Measurements from ENCODE around the gene SIGLEC6.

The SIGLEC6 gene

GRCh38 chr19:51559240-51559639, 27.8 kb upstream of the SIGLEC6 start:
- Mint-ChIP-seq H3K9me3 (no peaks in the 10 kb centered on the region), H3K27me3 (peaks cover 66 to 69% of the 10 kb centered on the region in 2 donors), H3K27ac (no peak overlapping the region), H3K4me1 (ENCODE audit: low read depth in 2 of 2) (no peaks in the 10 kb centered on the region), H3K4me3 (no peak overlapping the region), H3K36me3 (ENCODE audit: insufficient read depth) (no peaks in the 10 kb centered on the region)
- DNase-seq (no peak), ATAC-seq (replicated peaks) (no peak)

- Mint-ChIP-seq H3K27me3 (peaks cover 71 to 77% of the 10 kb centered on the region in 2 donors), H3K4me1 (ENCODE audit: low read depth in 2 of 2) (peaks cover 13 to 17% of the 10 kb centered on the region in 2 donors), H3K27ac (no peak overlapping the region), H3K9me3 (peaks cover 2 to 6% of the 10 kb centered on the region in 2 donors), H3K4me3 (no peak overlapping the region), H3K36me3 (ENCODE audit: insufficient read depth) (no peaks in the 10 kb centered on the region)
- no peak for ATAC-seq (replicated peaks)
- DNase-seq, result no peak
These were observed 21.7 kb upstream of the SIGLEC6 start for GRCh38 chr19:51552996-51553725.

DNA sequence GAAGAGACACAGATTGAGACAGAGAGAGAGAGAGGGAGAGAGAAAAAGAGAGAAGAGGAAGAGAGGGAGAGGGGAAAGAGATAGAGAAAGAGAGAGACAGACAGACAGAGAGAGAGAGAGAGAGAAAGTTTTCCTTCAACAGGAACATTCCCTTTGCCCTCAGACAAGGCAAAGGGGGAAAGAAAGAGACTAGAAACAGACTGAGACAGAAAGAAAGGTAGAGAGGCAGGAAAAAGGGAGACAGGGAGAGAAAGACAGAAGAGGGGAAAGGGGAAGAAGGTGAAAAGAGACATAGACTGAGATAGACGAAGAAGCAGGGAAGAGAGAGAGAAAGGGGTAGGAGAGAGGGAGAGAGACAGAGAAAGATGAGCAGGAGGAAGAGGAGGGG, 21.1 kb upstream of the SIGLEC6 start:
- Mint-ChIP-seq H3K27me3 (peaks cover 77 to 83% of the 10 kb centered on the region in 2 donors), H3K4me1 (ENCODE audit: low read depth in 2 of 2) (peaks cover 13 to 17% of the 10 kb centered on the region in 2 donors), H3K4me3 (no peak overlapping the region), H3K36me3 (ENCODE audit: insufficient read depth) (no peaks in the 10 kb centered on the region), H3K9me3 (peaks cover 2 to 6% of the 10 kb centered on the region in 2 donors), H3K27ac (no peak overlapping the region)
- ATAC-seq (replicated peaks) (no peak), DNase-seq (no peak)

- H3K36me3 Mint-ChIP-seq (ENCODE audit: insufficient read depth), result no peaks in the 10 kb centered on the region
- H3K4me1 Mint-ChIP-seq (ENCODE audit: low read depth in 2 of 2), result peaks cover 13 to 17% of the 10 kb centered on the region in 2 donors
- peaks cover 2 to 6% of the 10 kb centered on the region in 2 donors for H3K9me3 Mint-ChIP-seq
- no peak for ATAC-seq (replicated peaks)
- H3K27me3 Mint-ChIP-seq, result peaks cover 75 to 88% of the 10 kb centered on the region in 2 donors
- no peak for DNase-seq
- H3K27ac Mint-ChIP-seq, result no peak overlapping the region
- H3K4me3 Mint-ChIP-seq, result peak overlapping the region in 1 of 2 donors; percentile 7
These were observed 20.4 kb upstream of the SIGLEC6 start for GRCh38 chr19:51551673-51552432.

- Mint-ChIP-seq H3K4me3 (peak overlapping the region in 1 of 2 donors; percentile 7), H3K36me3 (ENCODE audit: insufficient read depth) (no peaks in the 10 kb centered on the region), H3K9me3 (peaks cover 2 to 6% of the 10 kb centered on the region in 2 donors), H3K27me3 (peaks cover 71 to 88% of the 10 kb centered on the region in 2 donors), H3K27ac (no peak overlapping the region), H3K4me1 (ENCODE audit: low read depth in 2 of 2) (peaks cover 13 to 17% of the 10 kb centered on the region in 2 donors)
- no peak for ATAC-seq (replicated peaks)
- no peak for DNase-seq
These were observed 19.6 kb upstream of the SIGLEC6 start for GRCh38 chr19:51550848-51551672.

DNA sequence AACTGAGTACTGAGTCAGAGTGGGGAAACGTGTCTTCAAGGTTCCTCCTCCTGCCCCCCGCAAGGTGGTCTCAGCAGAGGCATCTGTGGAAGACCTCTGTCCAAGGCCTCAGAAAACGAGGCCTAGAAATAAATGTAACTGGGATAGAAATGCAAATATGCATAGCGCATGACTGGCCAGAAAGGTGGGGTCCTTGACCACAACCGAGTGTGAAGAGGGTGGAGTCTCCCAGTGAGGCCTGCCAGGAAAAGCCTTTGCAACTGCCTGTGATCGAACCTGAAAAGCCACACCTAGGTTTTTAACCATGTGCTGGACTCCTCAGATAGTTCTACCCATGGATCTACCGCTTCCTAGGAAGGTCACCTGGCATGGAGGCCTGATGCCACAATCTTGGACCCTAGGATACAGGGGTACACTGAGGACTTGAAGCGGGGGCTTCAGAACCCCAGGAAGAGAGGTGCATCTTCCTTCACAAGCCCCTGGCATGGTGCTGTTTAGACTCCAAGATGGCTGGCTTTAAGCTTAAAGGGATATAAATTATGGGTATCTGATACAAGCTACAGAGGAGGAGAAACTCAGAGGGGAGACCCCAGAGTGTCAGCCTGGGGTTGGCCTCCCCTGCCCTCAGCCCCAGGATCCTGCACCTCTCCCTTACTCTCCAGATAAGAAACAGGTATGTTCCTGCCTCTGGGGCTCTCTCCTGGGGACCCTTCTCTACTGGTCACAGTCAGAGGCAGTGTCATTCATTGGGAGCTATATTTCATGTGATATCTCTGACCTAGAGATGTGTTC, 18.3 kb upstream of the SIGLEC6 start:
- H3K4me1 Mint-ChIP-seq (ENCODE audit: low read depth in 2 of 2), result peaks cover 13 to 17% of the 10 kb centered on the region in 2 donors
- H3K9me3 Mint-ChIP-seq, result peaks cover 2 to 6% of the 10 kb centered on the region in 2 donors
- H3K4me3 Mint-ChIP-seq, result peak overlapping the region in 1 of 2 donors; percentile 24

DNA sequence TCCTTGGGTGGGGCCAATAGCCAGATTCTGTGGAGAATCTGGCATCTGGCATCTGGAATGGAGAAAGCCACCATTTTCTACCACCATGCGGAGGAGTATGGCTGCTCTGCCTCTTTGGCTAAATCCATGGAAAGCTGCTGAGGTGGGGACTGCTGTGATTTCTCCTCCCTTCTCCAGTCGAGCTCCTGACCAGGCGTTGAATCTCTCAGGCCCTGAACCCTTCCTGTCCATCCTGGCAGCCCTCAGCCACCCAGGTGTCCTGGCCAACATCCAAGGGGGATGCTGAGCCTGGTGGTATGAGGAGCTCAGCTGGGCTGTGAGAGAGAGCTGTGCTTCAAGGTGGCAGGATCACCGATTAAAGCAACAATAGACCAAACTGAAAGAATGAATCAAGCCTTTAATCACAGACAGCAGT, 17.4 kb upstream of the SIGLEC6 start:
- H3K27ac Mint-ChIP-seq, result no peak overlapping the region
- ATAC-seq (replicated peaks), result no peak
- peaks cover 2 to 6% of the 10 kb centered on the region in 2 donors for H3K9me3 Mint-ChIP-seq

More for the DNA sequence above, 18.3 kb upstream of the SIGLEC6 start:
- H3K27me3 Mint-ChIP-seq, result peaks cover 67 to 93% of the 10 kb centered on the region in 2 donors
- no peak for DNase-seq
- no peaks in the 10 kb centered on the region for H3K36me3 Mint-ChIP-seq (ENCODE audit: insufficient read depth)
- no peak for ATAC-seq (replicated peaks)
- no peak overlapping the region for H3K27ac Mint-ChIP-seq

GRCh38 chr19:51548213-51548651, 16.8 kb upstream of the SIGLEC6 start:
- Mint-ChIP-seq H3K4me3 (no peak overlapping the region), H3K27me3 (peaks cover 65 to 95% of the 10 kb centered on the region in 2 donors), H3K4me1 (ENCODE audit: low read depth in 2 of 2) (peaks cover 13 to 17% of the 10 kb centered on the region in 2 donors), H3K27ac (no peak overlapping the region), H3K36me3 (ENCODE audit: insufficient read depth) (no peaks in the 10 kb centered on the region), H3K9me3 (peaks cover 2 to 6% of the 10 kb centered on the region in 2 donors)
- DNase-seq (no peak), ATAC-seq (replicated peaks) (no peak)

More for the DNA sequence above, 17.4 kb upstream of the SIGLEC6 start:
- no peaks in the 10 kb centered on the region for H3K36me3 Mint-ChIP-seq (ENCODE audit: insufficient read depth)
- peaks cover 13 to 17% of the 10 kb centered on the region in 2 donors for H3K4me1 Mint-ChIP-seq (ENCODE audit: low read depth in 2 of 2)
- no peak overlapping the region for H3K4me3 Mint-ChIP-seq
- no peak for DNase-seq
- H3K27me3 Mint-ChIP-seq, result peaks cover 65 to 93% of the 10 kb centered on the region in 2 donors

DNA sequence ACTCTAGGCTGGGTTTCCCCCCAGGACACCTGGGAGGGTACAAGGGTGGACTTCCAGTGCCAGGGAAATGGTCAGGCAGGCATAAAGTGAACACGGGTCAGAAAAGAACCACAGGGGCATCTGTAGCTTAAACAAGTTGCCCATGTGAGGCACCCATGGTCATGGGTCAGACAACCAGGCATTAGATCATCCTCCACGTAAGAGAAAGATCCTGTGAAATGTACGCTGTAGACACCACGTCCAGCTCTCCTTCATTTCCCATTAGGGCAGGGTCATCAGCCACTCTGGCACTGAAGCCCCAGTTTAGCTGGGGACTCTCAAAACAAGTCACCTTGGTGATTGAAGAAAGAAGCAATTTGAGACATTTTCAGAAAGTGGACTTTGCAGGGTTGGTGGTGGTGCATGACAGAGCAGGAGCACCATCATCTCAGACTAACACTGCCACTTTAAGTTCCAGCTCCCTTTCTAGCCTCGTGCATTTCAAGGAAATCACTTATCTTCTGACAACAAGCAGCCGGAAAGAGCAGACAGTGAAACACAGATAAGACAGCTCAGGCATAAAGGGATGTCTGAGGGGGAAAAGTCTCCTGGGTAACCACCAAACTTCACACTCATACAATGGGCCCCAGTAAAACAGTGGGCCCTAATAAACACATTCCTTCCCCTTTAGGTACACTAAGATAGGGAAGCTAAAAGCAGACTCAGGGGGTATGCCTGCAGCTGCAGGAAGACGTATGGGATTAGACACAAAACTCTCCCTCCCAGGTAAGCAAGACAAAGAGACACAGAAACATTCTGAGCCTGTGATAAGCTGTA, 16.1 kb upstream of the SIGLEC6 start:
- Mint-ChIP-seq H3K27me3 (peaks cover 63 to 95% of the 10 kb centered on the region in 2 donors), H3K36me3 (ENCODE audit: insufficient read depth) (no peaks in the 10 kb centered on the region), H3K9me3 (peaks cover under 1 to 6% of the 10 kb centered on the region in 2 donors), H3K27ac (no peak overlapping the region), H3K4me1 (ENCODE audit: low read depth in 2 of 2) (peaks cover 13 to 17% of the 10 kb centered on the region in 2 donors), H3K4me3 (no peak overlapping the region)
- DNase-seq (no peak), ATAC-seq (replicated peaks) (no peak)

DNA sequence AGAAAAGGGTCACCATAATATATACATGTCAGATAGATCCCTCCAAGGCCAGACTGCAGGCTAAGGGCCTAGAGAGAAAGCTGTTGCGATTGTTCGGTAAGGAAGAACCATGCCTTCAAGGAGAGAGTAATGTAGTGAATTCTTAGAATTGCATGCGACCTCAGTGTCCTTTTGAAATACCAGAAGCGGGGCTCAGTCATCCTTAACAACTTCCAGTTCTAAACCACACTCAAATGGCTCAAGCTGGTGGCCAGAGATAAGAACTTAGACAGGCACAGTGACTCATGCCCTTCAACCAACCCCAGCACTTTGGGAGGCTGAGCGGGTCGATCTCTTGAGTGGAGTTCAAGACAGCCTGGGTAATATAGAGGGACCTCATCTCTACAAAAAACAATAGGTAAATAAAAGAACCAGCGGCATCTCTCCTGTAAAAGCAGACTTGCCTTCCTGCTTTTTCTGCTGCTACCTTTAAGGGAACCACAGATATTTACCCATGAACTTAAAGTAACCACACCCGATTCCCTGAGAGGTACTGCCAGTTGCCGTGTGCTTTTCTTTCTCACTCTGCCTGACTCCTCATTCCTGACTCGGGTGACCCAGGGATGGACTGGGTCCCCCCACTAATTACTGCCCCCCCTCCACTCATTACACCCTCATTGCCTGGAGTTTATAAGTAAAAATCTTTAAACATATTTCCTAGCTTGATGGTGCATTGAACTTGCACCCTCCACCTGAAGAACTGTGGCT, 15.4 kb upstream of the SIGLEC6 start:
- H3K27me3 Mint-ChIP-seq, result peaks cover 63 to 95% of the 10 kb centered on the region in 2 donors
- H3K27ac Mint-ChIP-seq, result no peak overlapping the region
- no peak for DNase-seq
- no peak overlapping the region for H3K4me3 Mint-ChIP-seq
- H3K9me3 Mint-ChIP-seq, result peaks cover 0 to 5% of the 10 kb centered on the region in 2 donors
- H3K4me1 Mint-ChIP-seq (ENCODE audit: low read depth in 2 of 2), result peaks cover 10 to 13% of the 10 kb centered on the region in 2 donors
- no peaks in the 10 kb centered on the region for H3K36me3 Mint-ChIP-seq (ENCODE audit: insufficient read depth)
- ATAC-seq (replicated peaks), result no peak

GRCh38 chr19:51546107-51546649, 14.7 kb upstream of the SIGLEC6 start:
- DNase-seq, result no peak
- Mint-ChIP-seq H3K27ac (no peak overlapping the region), H3K9me3 (no peaks in the 10 kb centered on the region), H3K36me3 (ENCODE audit: insufficient read depth) (no peaks in the 10 kb centered on the region), H3K4me3 (no peak overlapping the region), H3K27me3 (peaks cover 63 to 95% of the 10 kb centered on the region in 2 donors), H3K4me1 (ENCODE audit: low read depth in 2 of 2) (peaks cover 5 to 7% of the 10 kb centered on the region in 2 donors)
- no peak for ATAC-seq (replicated peaks)

All from effector memory CD8-positive, alpha-beta T cell (primary cell).